IMR-90 (cell line): ENCODE measurements around the gene SLC38A7.

Source experiments
- CHD1 ChIP-seq: IDR thresholded peaks from 2 replicates; pipeline ENCODE4 v1.6.1; 2012; ENCODE audit warnings: low read depth, low read length, improper control_type of control experiment
- CTCF ChIP-seq: conservative IDR thresholded peaks from 2 replicates; pipeline ENCODE4 v1.5.1; 2012; ENCODE audit warnings: mild to moderate bottlenecking, low read depth, low read length, improper control_type of control experiment
- ELK1 ChIP-seq: fragments of 150-350 bp; IDR thresholded peaks from 2 replicates; pipeline ENCODE4 v1.6.1; 2016; ENCODE audit warnings: low read depth, mild to moderate bottlenecking, low read length, moderate library complexity, borderline replicate concordance
- FOS ChIP-seq: fragments of 150-350 bp; IDR thresholded peaks from 2 replicates; pipeline ENCODE4 v1.6.1; 2016; ENCODE audit warnings: low read depth, low read length
- MAZ ChIP-seq: IDR thresholded peaks from 2 replicates; pipeline ENCODE4 v1.6.1; 2012; ENCODE audit warnings: low read depth, mild to moderate bottlenecking, low read length, improper control_type of control experiment, moderate library complexity, borderline replicate concordance
- MXI1 ChIP-seq: IDR thresholded peaks from 2 replicates; pipeline ENCODE4 v1.6.1; 2012; ENCODE audit warnings: low read depth, mild to moderate bottlenecking, low read length, moderate library complexity, borderline replicate concordance
- POLR2A ChIP-seq: IDR thresholded peaks from 2 replicates; pipeline ENCODE4 v1.6.1; 2012; ENCODE audit warnings: mild to moderate bottlenecking, low read depth, low read length
- RAD21 ChIP-seq: IDR thresholded peaks from 2 replicates; pipeline ENCODE4 v1.6.1; 2012; ENCODE audit warnings: low read length, improper control_type of control experiment
- SMC3 ChIP-seq: fragments of 150-350 bp; IDR thresholded peaks from 2 replicates; pipeline ENCODE4 v1.6.1; 2016; ENCODE audit warnings: low read depth, mild to moderate bottlenecking, antibody characterized with exemption, low read length, moderate library complexity

- TF ChIP-seq CTCF, result no peak
- TF ChIP-seq POLR2A, result no peak
- TF ChIP-seq ELK1, result no peak
- no peak for TF ChIP-seq MAZ
- no peak for TF ChIP-seq MXI1
- no peak for TF ChIP-seq CHD1
- no peak for TF ChIP-seq RAD21
- TF ChIP-seq FOS, result no peak
- TF ChIP-seq SMC3, result no peak
Observed at GRCh38 chr16:58670946-58671583, 13.5 kb downstream of the SLC38A7 start.
